AG09319 (cell line): Measurements from ENCODE around the gene ZNF587.

Experiments used
- DNase-seq: peaks from one replicate; pipeline ENCODE4 v3.0.0-alpha.2; 2010; ENCODE audit warnings: low read depth; ENCODE audit errors: extremely low read depth
- TF ChIP-seq, protein P1 (sequence below): IDR thresholded peaks from 2 replicates; pipeline ENCODE4 v1.5.1; 2011; ENCODE audit warnings: low read depth, mild to moderate bottlenecking, inconsistent platforms, low read length, moderate library complexity

The ZNF587 gene

DNA sequence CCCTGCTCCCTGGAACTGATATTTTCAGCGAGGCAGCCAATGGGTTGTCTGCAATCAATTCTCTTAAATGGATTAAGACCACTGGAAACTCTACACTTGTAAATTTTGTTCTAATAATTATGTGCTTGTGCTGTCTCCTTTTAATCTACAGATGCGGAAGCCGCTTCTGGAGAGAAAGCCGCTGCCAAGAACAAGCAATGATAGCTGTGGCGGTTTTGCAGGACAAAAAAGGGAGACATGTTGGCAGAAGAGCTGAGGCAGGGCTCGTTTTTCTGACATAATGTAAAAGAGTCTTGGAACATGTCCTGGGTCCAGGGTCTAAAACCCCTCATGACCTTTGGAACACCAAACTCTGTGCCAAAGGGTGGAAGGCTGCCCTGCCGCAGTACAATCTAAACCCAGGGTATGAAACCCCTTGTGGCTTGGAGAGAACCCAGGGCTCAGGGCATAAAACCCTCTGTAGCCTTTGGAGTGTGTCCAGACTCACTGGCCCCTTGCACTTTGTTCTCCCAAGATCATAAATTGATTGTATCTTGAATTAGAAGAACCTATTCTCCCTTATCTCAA is 54.0 kb downstream of the ZNF587 start:
- DNase-seq, result no peak
- TF ChIP-seq, protein P1, sequence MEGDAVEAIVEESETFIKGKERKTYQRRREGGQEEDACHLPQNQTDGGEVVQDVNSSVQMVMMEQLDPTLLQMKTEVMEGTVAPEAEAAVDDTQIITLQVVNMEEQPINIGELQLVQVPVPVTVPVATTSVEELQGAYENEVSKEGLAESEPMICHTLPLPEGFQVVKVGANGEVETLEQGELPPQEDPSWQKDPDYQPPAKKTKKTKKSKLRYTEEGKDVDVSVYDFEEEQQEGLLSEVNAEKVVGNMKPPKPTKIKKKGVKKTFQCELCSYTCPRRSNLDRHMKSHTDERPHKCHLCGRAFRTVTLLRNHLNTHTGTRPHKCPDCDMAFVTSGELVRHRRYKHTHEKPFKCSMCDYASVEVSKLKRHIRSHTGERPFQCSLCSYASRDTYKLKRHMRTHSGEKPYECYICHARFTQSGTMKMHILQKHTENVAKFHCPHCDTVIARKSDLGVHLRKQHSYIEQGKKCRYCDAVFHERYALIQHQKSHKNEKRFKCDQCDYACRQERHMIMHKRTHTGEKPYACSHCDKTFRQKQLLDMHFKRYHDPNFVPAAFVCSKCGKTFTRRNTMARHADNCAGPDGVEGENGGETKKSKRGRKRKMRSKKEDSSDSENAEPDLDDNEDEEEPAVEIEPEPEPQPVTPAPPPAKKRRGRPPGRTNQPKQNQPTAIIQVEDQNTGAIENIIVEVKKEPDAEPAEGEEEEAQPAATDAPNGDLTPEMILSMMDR, result no peak

DNA sequence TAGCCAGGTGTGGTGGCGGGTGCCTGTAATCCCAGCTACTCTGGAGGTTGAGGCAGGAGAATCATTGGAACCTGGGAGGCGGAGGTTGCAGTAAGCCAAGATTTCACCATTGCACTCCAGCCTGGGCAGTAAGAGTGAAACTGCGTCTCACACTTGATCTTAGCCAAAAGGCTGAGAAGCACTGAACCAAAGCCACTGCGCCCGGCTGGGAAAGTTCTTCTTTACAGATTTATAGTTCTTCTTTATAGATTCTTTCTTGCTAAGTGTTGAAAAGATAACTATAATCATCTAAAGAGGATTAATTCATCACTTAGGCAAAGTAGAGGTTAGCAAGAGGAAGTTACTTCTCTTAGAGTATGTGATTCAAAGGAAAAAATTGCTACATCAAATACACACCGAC is 55.6 kb downstream of the ZNF587 start:
- TF ChIP-seq, protein P1, result no peak
- no peak for DNase-seq

- TF ChIP-seq, protein P1, result no peak
- no peak for DNase-seq
These were observed 57.7 kb downstream of the ZNF587 start for GRCh38 chr19:57907394-57907793.

DNA sequence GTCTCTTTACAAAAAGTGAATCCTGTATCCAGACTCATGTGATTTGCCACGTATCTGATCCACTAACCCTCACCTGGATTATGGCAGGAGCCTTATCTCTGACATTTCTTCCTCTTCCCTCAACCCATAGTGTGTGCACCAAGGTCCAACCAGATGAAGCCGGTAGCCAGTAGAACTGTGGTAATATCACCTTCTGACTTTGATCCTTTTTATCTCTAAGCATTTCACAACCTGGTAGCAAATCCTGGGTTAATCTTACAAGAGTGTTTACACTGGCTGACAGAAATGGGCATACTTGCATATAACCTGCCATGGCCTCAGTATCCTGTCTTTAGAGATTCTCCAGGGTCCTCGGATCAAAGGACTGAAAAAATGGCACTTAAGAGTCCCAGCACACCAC is 64.9 kb downstream of the ZNF587 start:
- TF ChIP-seq, protein P1, result no peak
- no peak for DNase-seq
